ENCODE measurements around the gene RBP7.

GRCh38 chr1:10032590-10033358, 35.7 kb downstream of the RBP7 start, which contains the start of gene UBE4B:
- peak; percentile 67 for TF ChIP-seq CTCF (IDR thresholded peaks at IDR 0.05; ENCODE audit: low read depth, low read length)
- TF ChIP-seq EZH2phosphoT487 (IDR thresholded peaks at IDR 0.05; ENCODE audit: low read depth), result no peak
